Mesenchymal stem cell (in vitro differentiated cells and primary cell): ENCODE results near the gene GSN.
A peak's percentile ranks its signal among the peaks of the same experiment; 100 is the strongest.

Source experiments
- DNase-seq: peaks from one replicate; pipeline ENCODE4 v3.0.0-alpha.2; 2013
- H2AFZ ChIP-seq: one replicate; pipeline ENCODE4 v1.6.1; 2013; ENCODE audit warnings: low read depth, mild to moderate bottlenecking, control low read depth, inconsistent platforms, low read length, moderate library complexity
- H2AK5ac ChIP-seq: 2 replicates; pipeline ENCODE4 v1.6.1; 2013; ENCODE audit warnings: low read length, moderate library complexity, mild to moderate bottlenecking, inconsistent platforms; ENCODE audit not compliant: severe bottlenecking
- H2BK120ac ChIP-seq: one replicate; pipeline ENCODE4 v1.6.1; 2013; ENCODE audit warnings: low read depth, mild to moderate bottlenecking, inconsistent platforms, low read length, moderate library complexity
- H2BK12ac ChIP-seq, 2 experiments: one replicate each; pipeline ENCODE4 v1.6.1; 2013; ENCODE audit warnings: inconsistent platforms in 2 of 2, low read length in 2 of 2, mild to moderate bottlenecking in 2 of 2, moderate library complexity in 2 of 2, control low read depth in 1 of 2
- H2BK15ac ChIP-seq: one replicate; pipeline ENCODE4 v1.6.1; 2013; ENCODE audit warnings: mild to moderate bottlenecking, low read depth, inconsistent platforms; ENCODE audit not compliant: poor library complexity, severe bottlenecking
- H2BK5ac ChIP-seq: 2 replicates; pipeline ENCODE4 v1.6.1; 2013; ENCODE audit warnings: low read depth, mild to moderate bottlenecking, low read length, control low read depth, inconsistent platforms; ENCODE audit not compliant: poor library complexity, severe bottlenecking
- H3K14ac ChIP-seq, 2 experiments: one replicate each; pipeline ENCODE4 v1.6.1; 2013; ENCODE audit warnings: inconsistent platforms in 2 of 2, low read length in 2 of 2, control low read depth in 1 of 2, mild to moderate bottlenecking in 1 of 2, moderate library complexity in 1 of 2
- H3K18ac ChIP-seq, 2 experiments: one replicate each; pipeline ENCODE4 v1.6.1; 2013; ENCODE audit warnings: inconsistent platforms in 2 of 2, low read length in 2 of 2, control low read depth in 1 of 2, low read depth in 1 of 2, mild to moderate bottlenecking in 1 of 2
- H3K23ac ChIP-seq, 2 experiments: one replicate each; pipeline ENCODE4 v1.6.1; 2013; ENCODE audit warnings: inconsistent platforms in 2 of 2, low read length in 2 of 2, mild to moderate bottlenecking in 2 of 2, moderate library complexity in 2 of 2, control low read depth in 1 of 2
- H3K27ac ChIP-seq: 2 replicates; pipeline ENCODE4 v1.5.1; 2013; ENCODE audit warnings: mild to moderate bottlenecking, moderate library complexity, low read length, control low read depth, inconsistent platforms; ENCODE audit not compliant: poor library complexity, severe bottlenecking
- H3K27me3 ChIP-seq, 2 experiments: 2 replicates each; pipeline versions ENCODE4 v1.6.1 to v1.7.0; 2013; ENCODE audit warnings: low read length in 2 of 2, mild to moderate bottlenecking in 2 of 2, moderate library complexity in 2 of 2, control low read depth in 1 of 2, inconsistent platforms in 1 of 2; ENCODE audit not compliant: control insufficient read depth in 1 of 2, insufficient read depth in 1 of 2
- H3K36me3 ChIP-seq, 2 experiments: 2 replicates each; pipeline versions ENCODE4 v1.6.1 to v1.7.0; 2013; ENCODE audit warnings: low read length in 2 of 2, control low read depth in 1 of 2, inconsistent platforms in 1 of 2, low read depth in 1 of 2, mild to moderate bottlenecking in 1 of 2; ENCODE audit not compliant: insufficient read depth in 2 of 2, control insufficient read depth in 1 of 2
- H3K4ac ChIP-seq, 2 experiments: one replicate each; pipeline ENCODE4 v1.6.1; 2013; ENCODE audit warnings: inconsistent platforms in 2 of 2, low read length in 2 of 2, mild to moderate bottlenecking in 2 of 2, moderate library complexity in 2 of 2, control low read depth in 1 of 2, low read depth in 1 of 2
- H3K4me1 ChIP-seq: 2 replicates; pipeline ENCODE4 v1.6.1; 2013; ENCODE audit warnings: low read depth, low read length, control low read depth; ENCODE audit not compliant: control insufficient read depth, insufficient read depth
- H3K4me2 ChIP-seq: 2 replicates; pipeline ENCODE4 v1.6.1; 2013; ENCODE audit warnings: low read length, mild to moderate bottlenecking, inconsistent platforms; ENCODE audit not compliant: poor library complexity, severe bottlenecking
- H3K4me3 ChIP-seq, 2 experiments: 2 replicates each; pipeline versions ENCODE4 v1.5.1 to v1.7.0; 2013; ENCODE audit warnings: low read length in 2 of 2, mild to moderate bottlenecking in 2 of 2, control low read depth in 1 of 2, low read depth in 1 of 2; ENCODE audit not compliant: insufficient read depth in 1 of 2
- H3K79me1 ChIP-seq: replicated peaks from 2 replicates; pipeline ENCODE4 v1.6.1; 2013; ENCODE audit warnings: mild to moderate bottlenecking, control low read depth, low read length, inconsistent platforms; ENCODE audit not compliant: poor library complexity, severe bottlenecking
- H3K9ac ChIP-seq: 2 replicates; pipeline ENCODE4 v1.7.0; 2013; ENCODE audit warnings: mild to moderate bottlenecking, low read length, moderate library complexity
- H3K9me3 ChIP-seq: 2 replicates; pipeline ENCODE4 v1.7.0; 2013; ENCODE audit warnings: mild to moderate bottlenecking, low read length; ENCODE audit not compliant: control insufficient read depth
- H4K8ac ChIP-seq: one replicate; pipeline ENCODE4 v1.6.1; 2013; ENCODE audit warnings: inconsistent platforms, mild to moderate bottlenecking, low read length, moderate library complexity
- H4K91ac ChIP-seq: one replicate; pipeline ENCODE4 v1.6.1; 2013; ENCODE audit warnings: mild to moderate bottlenecking, low read length, inconsistent platforms
- WGBS: methylation state at CpG from one replicate; pipeline ENCODE4 v1.1.7; 2013; ENCODE audit warnings: mixed read lengths; 5-methylcytosine and 5-hydroxymethylcytosine counted together

The GSN gene

DNA sequence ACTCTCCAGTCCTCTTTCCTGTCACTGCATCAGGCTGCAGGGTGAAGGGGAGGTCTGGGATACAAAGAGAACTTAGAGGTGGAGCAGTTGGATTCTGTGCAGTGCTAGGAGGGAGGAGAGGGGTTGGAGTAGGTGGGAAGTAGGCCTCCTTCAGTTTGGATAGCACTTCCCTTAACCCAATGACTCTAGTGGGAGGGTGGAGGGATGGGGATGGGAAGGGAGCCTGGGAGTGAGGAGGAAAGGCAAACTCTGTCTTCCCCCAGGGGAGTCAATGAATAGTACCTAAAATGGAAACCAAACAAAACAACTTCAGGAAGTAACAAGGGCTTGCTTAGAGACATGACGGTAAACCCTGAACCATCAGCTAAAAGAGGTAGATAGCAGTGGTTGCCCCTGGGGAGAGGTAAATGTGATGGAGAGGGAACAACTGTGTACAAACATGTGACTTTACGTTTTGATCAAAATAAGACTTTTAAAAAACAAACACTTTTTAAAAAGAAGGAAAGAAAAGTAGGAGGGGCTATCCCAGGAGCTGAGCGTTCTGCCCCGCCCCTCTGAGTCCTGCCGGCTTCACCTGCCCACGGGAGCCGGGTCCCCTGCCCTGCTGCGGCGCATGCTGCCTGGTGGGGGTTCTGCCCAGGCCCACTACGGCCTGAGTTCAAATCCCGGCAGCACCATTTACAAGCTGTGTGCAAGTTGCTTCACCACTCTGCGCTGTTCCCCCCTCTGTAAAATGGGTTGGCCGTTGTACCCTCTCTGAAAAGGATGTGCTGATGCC, 30.9 kb downstream of the GSN start:
- Histone ChIP-seq H3K4me3 (peak overlapping the region in 1 of 2 experiments; percentile 71), H4K91ac (peak overlapping the region; percentile 19), H3K4ac (peak overlapping the region in 1 of 2 experiments; percentile 81), H3K4me2 (peak overlapping the region; percentile 84), H3K27me3 (no peaks in the 10 kb centered on the region), H2AFZ (no peak overlapping the region), H2BK120ac (no peak overlapping the region), H2BK12ac (peak overlapping the region in 1 of 2 experiments; percentile 80), H3K79me1 (peaks cover 60% of the 10 kb centered on the region), H3K4me1 (peaks cover 43% of the 10 kb centered on the region), H2BK15ac (peak overlapping the region; percentile 66), H3K9me3 (no peaks in the 10 kb centered on the region), H3K18ac (peak overlapping the region; percentile 34 to 94), H3K36me3 (peaks cover 38 to 47% of the 10 kb centered on the region in 2 experiments), H3K27ac (peak overlapping the region; percentile 56), H3K14ac (no peak overlapping the region), H3K9ac (peak overlapping the region; percentile 83), H3K23ac (peak overlapping the region in 1 of 2 experiments; percentile 75), H4K8ac (peak overlapping the region; percentile 33), H2BK5ac (no peak overlapping the region), H2AK5ac (peak overlapping the region; percentile 6)
- no peak for DNase-seq
- 18% methylated on average over 12 of the region's 13 CpGs for WGBS

DNA sequence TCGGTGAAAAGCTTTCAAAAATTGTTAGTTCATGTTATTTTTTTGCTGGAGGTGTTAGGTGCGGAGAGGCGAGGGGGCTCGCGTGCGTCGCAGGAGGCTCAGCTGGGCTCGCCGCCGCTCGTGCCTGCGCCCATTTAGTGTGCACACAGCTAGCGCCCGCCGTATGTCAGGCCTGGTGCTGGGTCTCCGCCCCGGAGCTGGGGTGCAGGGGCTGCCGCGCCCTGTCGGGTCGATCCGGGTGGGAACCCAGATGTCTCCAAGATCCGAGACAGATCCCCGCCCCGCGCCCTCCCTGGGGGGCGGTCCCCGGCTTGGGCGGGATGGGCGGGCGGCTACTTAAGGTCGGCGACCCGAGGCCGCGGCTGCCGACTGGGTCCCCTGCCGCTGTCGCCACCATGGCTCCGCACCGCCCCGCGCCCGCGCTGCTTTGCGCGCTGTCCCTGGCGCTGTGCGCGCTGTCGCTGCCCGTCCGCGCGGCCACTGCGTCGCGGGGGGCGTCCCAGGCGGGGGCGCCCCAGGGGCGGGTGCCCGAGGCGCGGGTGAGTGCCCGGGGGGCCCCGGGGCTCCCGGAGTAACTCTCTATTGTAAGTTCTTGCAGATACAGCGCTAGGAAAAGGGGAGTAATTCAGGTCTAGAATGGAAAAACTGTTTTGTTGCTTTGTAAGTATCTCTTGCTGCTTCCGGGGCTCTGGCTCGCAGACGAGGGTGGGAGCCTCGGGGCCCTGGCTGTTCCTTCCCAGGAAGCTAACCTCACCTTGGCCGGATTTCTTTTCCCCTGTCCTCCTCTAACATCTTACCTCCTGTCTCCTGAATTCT, 31.7 kb downstream of the GSN start:
- Histone ChIP-seq H2BK12ac (peak overlapping the region in 1 of 2 experiments; percentile 80), H2AK5ac (no peak overlapping the region), H3K4ac (peak overlapping the region in 1 of 2 experiments; percentile 81), H2BK15ac (no peak overlapping the region), H3K14ac (peak overlapping the region in 1 of 2 experiments; percentile 89), H3K27me3 (no peaks in the 10 kb centered on the region), H3K79me1 (peaks cover 59% of the 10 kb centered on the region), H3K23ac (peak overlapping the region in 1 of 2 experiments; percentile 75), H3K36me3 (peaks cover 45 to 48% of the 10 kb centered on the region in 2 experiments), H2AFZ (peak overlapping the region; percentile 24), H3K4me1 (peaks cover 41% of the 10 kb centered on the region), H3K4me3 (peak overlapping the region; percentile 59 to 71), H3K27ac (peak overlapping the region; percentile 56), H3K18ac (peak overlapping the region; percentile 49 to 94), H2BK5ac (no peak overlapping the region), H3K4me2 (peak overlapping the region; percentile 84), H3K9ac (peak overlapping the region; percentile 83), H3K9me3 (no peaks in the 10 kb centered on the region), H4K8ac (peak overlapping the region; percentile 85), H2BK120ac (no peak overlapping the region), H4K91ac (no peak overlapping the region)
- DNase-seq, result peak; percentile 46
- WGBS, result 2% methylated on average over 44 of the region's 74 CpGs

DNA sequence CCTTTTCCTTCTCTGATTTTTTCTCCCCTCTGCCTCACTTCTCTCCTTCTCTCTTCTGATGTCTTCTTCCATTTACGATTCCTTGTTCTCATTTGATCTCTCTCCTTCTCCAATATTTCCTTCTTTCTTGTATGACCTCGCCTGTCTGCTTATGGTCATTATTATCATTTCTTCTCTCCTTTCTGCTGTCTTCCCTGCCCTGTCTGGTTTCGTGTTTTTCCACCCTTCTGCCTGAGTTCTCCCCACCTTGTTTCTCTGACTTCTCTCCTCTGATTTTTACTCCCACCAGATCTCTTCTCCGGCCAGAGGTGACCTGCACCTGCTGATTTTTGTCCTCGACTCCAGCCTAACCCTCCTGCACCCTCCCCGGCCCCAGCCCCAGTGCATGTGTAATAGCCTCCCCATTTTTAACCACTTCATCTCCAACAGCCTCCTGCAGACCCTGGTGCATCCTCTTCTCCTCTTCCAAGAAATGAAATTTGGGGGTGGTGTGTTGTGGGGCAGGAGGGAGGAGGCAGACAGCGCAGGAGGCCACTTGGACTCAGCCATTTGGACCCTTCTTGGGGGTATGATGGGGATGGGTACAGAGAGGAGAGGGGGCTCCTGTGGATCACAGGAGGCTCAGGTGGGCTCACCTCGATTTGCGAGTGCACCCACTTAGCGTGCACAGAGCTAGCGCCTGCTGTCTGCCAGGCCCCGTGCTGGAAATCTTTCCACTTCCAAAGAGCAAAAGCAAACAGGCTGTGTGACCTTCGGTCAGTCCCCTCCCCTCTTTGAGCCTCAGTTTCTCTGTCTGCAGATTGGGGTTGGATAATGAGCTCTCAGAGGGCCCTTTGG, 32.5 kb downstream of the GSN start:
- H3K18ac ChIP-seq, result no peak overlapping the region
- peaks cover 39% of the 10 kb centered on the region for H3K4me1 ChIP-seq
- H3K36me3 ChIP-seq, result peaks cover 45 to 49% of the 10 kb centered on the region in 2 experiments
- H3K4me2 ChIP-seq, result peak overlapping the region; percentile 84
- H3K27me3 ChIP-seq, result no peaks in the 10 kb centered on the region
- H3K14ac ChIP-seq, result peak overlapping the region in 1 of 2 experiments; percentile 11
- H3K27ac ChIP-seq, result peak overlapping the region; percentile 22
- DNase-seq, result no peak
- H3K9me3 ChIP-seq, result no peaks in the 10 kb centered on the region
- H3K4me3 ChIP-seq, result peak overlapping the region in 1 of 2 experiments; percentile 71
- WGBS, result 68% methylated on average over 8 of the region's 13 CpGs
- H3K79me1 ChIP-seq, result peaks cover 56% of the 10 kb centered on the region
- no peak overlapping the region for H2BK15ac ChIP-seq
- H4K8ac ChIP-seq, result no peak overlapping the region
- H3K9ac ChIP-seq, result peak overlapping the region; percentile 83
- H3K4ac ChIP-seq, result no peak overlapping the region
- no peak overlapping the region for H2BK120ac ChIP-seq
- H2AFZ ChIP-seq, result no peak overlapping the region
- no peak overlapping the region for H3K23ac ChIP-seq
- H2AK5ac ChIP-seq, result peak overlapping the region; percentile 47
- H2BK12ac ChIP-seq, result no peak overlapping the region
- H2BK5ac ChIP-seq, result no peak overlapping the region
- no peak overlapping the region for H4K91ac ChIP-seq
